Upper lobe of right lung (tissue), 1 donor: Measurements from ENCODE around the gene SPAG4. TPM values are rescaled to one million over a fixed set of nuclear protein-coding genes. Genes with fewer than 3 reads are reported as not detected.

ENCODE experiments used
- ATAC-seq: fragments of 200-7000 bp; cut with Tn5 transposase; one replicate; pipeline ENCODE4 v1.9.1; 2020; ENCODE audit warnings: mild to moderate bottlenecking, moderate library complexity
- DNase-seq: peaks from one replicate; pipeline ENCODE4 v3.0.0-alpha.2; 2020
- H3K27ac ChIP-seq: fragments of 200-600 bp; one replicate; pipeline ENCODE4 v1.8.0; 2022
- H3K27me3 ChIP-seq: fragments of 200-600 bp; one replicate; pipeline ENCODE4 v1.8.0; 2022; ENCODE audit warnings: mild to moderate bottlenecking
- H3K36me3 ChIP-seq: fragments of 200-600 bp; one replicate; pipeline ENCODE4 v1.8.0; 2022
- H3K4me1 ChIP-seq: fragments of 200-600 bp; one replicate; pipeline ENCODE4 v1.8.0; 2022
- H3K4me3 ChIP-seq: fragments of 200-600 bp; one replicate; pipeline ENCODE4 v1.8.0; 2022; ENCODE audit warnings: mild to moderate bottlenecking
- H3K9me3 ChIP-seq: fragments of 200-600 bp; one replicate; pipeline ENCODE4 v1.8.0; 2022
- CTCF ChIP-seq: fragments of 200-600 bp; IDR thresholded peaks from one replicate; pipeline ENCODE4 v1.8.0; 2022; ENCODE audit warnings: antibody characterized with exemption
- intact Hi-C: fragments of 100-400 bp; cut with DNase I; formaldehyde crosslinking; loops from one replicate; pipeline ENCODE4 v1.11.0; 2022
- total RNA-seq: library from RNA; stranded (reverse); fragmentation: NEBNext Ultra II Directional; extraction: Animal tissue kit (Norgen Biotek cat#: 25700); gene quantifications from one replicate; pipeline ENCODE4 v1.2.1, GENCODE V29; 2021
- donor health status: DM: no; HTN: yes; CAD: no; lungs with severe emphysema.

SPAG4 gene
- total RNA-seq, 1 donor from 2014 or later: 2.9 TPM

GRCh38 chr20:35627121-35627520, 11.5 kb downstream of the SPAG4 start:
- no peak overlapping the region for H3K27ac ChIP-seq
- H3K9me3 ChIP-seq: no peaks in the 10 kb centered on the region
- intact Hi-C loops: no loop called here
- H3K4me3 ChIP-seq: no peak overlapping the region
- no peak for TF ChIP-seq CTCF
- ATAC-seq (no peak), DNase-seq (no peak)
- no peaks in the 10 kb centered on the region for H3K27me3 ChIP-seq
- no peaks in the 10 kb centered on the region for H3K4me1 ChIP-seq
- H3K36me3 ChIP-seq: peaks cover 78% of the 10 kb centered on the region

GRCh38 chr20:35629427-35630145, 14.0 kb downstream of the SPAG4 start:
- H3K9me3 ChIP-seq: no peaks in the 10 kb centered on the region
- H3K27me3 ChIP-seq: no peaks in the 10 kb centered on the region
- H3K4me3 ChIP-seq: no peak overlapping the region
- H3K4me1 ChIP-seq: no peaks in the 10 kb centered on the region
- DNase-seq (no peak), ATAC-seq (peak; percentile 74)
- intact Hi-C loops: no loop called here
- H3K36me3 ChIP-seq: peaks cover 77% of the 10 kb centered on the region
- no peak for TF ChIP-seq CTCF
- H3K27ac ChIP-seq: peak overlapping the region; percentile 4

- peaks cover 66% of the 10 kb centered on the region for H3K36me3 ChIP-seq
- H3K27ac ChIP-seq: no peak overlapping the region
- no peaks in the 10 kb centered on the region for H3K4me1 ChIP-seq
- no peak for DNase-seq
- no peak for ATAC-seq
- no peak overlapping the region for H3K4me3 ChIP-seq
- H3K27me3 ChIP-seq: no peaks in the 10 kb centered on the region
- H3K9me3 ChIP-seq: no peaks in the 10 kb centered on the region
- intact Hi-C loops: no loop called here
- TF ChIP-seq CTCF: no peak
Observed at GRCh38 chr20:35630636-35631035, 15.0 kb downstream of the SPAG4 start.

- Histone ChIP-seq H3K4me1 (no peaks in the 10 kb centered on the region), H3K27me3 (no peaks in the 10 kb centered on the region), H3K36me3 (peaks cover 47% of the 10 kb centered on the region), H3K4me3 (no peak overlapping the region), H3K9me3 (no peaks in the 10 kb centered on the region), H3K27ac (no peak overlapping the region)
- no peak for TF ChIP-seq CTCF
- DNase-seq (no peak), ATAC-seq (no peak)
- intact Hi-C loops: no loop called here
Observed at GRCh38 chr20:35632539-35633115, 17.0 kb downstream of the SPAG4 start.

- Histone ChIP-seq H3K27me3 (no peaks in the 10 kb centered on the region), H3K4me3 (no peak overlapping the region), H3K36me3 (peaks cover 16% of the 10 kb centered on the region), H3K4me1 (no peaks in the 10 kb centered on the region), H3K27ac (no peak overlapping the region), H3K9me3 (no peaks in the 10 kb centered on the region)
- no peak for DNase-seq
- intact Hi-C loops: no loop called here
- no peak for TF ChIP-seq CTCF
- no peak for ATAC-seq
Observed at GRCh38 chr20:35635652-35636051, 20.0 kb downstream of the SPAG4 start.
